SK-N-SH (cell line): Measurements from ENCODE around the gene MEG3.

ENCODE experiments used
- EZH2phosphoT487 ChIP-seq: fragments of 200-600 bp; sonication (generic); IDR thresholded peaks from 2 replicates; pipeline ENCODE4 v1.6.1; 2017; ENCODE audit warnings: low read depth, mixed run types, mild to moderate bottlenecking, antibody characterized with exemption, moderate library complexity, borderline replicate concordance
- GATA2 ChIP-seq: sonication (generic); formaldehyde crosslinking; IDR thresholded peaks from 2 replicates; pipeline ENCODE4 v1.5.0; 2020; ENCODE audit warnings: mild to moderate bottlenecking, missing genetic modification reagents
- JUND ChIP-seq: IDR thresholded peaks from 2 replicates; pipeline ENCODE4 v1.4.0; 2012
- MEF2A ChIP-seq: IDR thresholded peaks from 2 replicates; pipeline ENCODE4 v1.4.0; 2012; ENCODE audit warnings: low read depth, borderline replicate concordance
- POLR2AphosphoS5 ChIP-seq: IDR thresholded peaks from 2 replicates; pipeline ENCODE4 v1.6.1; 2012; ENCODE audit warnings: low read depth, low read length
- RCOR1 ChIP-seq: fragments of 150-350 bp; IDR thresholded peaks from 2 replicates; pipeline ENCODE4 v1.6.1; 2017; ENCODE audit warnings: antibody characterized with exemption, low read length
- RFX5 ChIP-seq: IDR thresholded peaks from 2 replicates; pipeline ENCODE4 v1.6.1; 2012; ENCODE audit warnings: mild to moderate bottlenecking, improper control_type of control experiment, low read length
- TAF1 ChIP-seq: IDR thresholded peaks from 2 replicates; pipeline ENCODE4 v1.6.1; 2012; ENCODE audit warnings: low read depth, mild to moderate bottlenecking, low read length, moderate library complexity, borderline replicate concordance
- TF ChIP-seq, protein P1 (sequence below): IDR thresholded peaks from 2 replicates; pipeline ENCODE4 v1.4.0; 2012; ENCODE audit warnings: low read depth, borderline replicate concordance
- TF ChIP-seq, protein P2 (sequence below): fragments of 200-600 bp; sonication (generic); IDR thresholded peaks from 2 replicates; pipeline ENCODE4 v1.6.1; 2017; ENCODE audit warnings: antibody characterized with exemption, mild to moderate bottlenecking, moderate library complexity
- TF ChIP-seq, protein P3 (sequence below): IDR thresholded peaks from 2 replicates; pipeline ENCODE4 v1.4.0; 2012; ENCODE audit warnings: low read depth
- TF ChIP-seq, protein P4 (sequence below): IDR thresholded peaks from 2 replicates; pipeline ENCODE4 v1.4.0; 2012; ENCODE audit warnings: low read depth, borderline replicate concordance
- TF ChIP-seq, protein P5 (sequence below): fragments of 150-350 bp; IDR thresholded peaks from 2 replicates; pipeline ENCODE4 v1.6.1; 2017; ENCODE audit warnings: antibody characterized with exemption, low read length, low read depth, borderline replicate concordance

DNA sequence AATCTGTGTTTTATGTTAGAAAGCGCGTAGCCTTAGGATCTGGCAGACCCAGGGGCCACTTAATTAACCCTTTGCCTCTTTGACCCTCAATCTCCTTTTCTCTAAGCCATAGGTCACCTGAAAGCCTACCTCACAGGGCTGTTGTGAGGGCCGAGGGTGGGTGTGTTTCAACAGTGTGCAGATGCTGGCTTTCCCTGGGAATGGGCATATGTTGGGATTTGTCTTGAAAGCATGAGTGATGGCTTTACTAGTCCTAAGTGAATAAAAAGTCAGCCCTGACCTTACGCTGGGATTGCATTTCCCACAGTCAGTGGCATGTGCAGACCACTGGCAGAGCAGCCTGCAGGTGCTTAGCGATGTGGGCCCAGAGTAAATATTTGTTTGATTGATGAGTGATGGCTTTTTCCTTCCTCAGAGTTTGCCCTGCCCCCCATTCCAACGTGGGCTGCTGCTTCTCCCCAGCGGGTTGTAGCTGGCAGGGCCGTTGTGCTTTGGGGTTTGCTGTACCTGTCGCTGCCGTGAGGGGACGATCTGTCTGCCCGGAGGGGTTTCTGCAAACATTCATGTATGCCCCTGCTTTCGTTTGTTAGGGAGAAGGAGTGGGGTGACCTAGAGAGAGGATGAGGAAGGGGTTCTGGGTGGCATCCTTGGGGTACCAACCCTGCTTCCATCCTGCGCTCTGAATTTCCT lies 31.5 kb downstream of the MEG3 start:
- TF ChIP-seq POLR2AphosphoS5, result no peak
- TF ChIP-seq, protein P1, sequence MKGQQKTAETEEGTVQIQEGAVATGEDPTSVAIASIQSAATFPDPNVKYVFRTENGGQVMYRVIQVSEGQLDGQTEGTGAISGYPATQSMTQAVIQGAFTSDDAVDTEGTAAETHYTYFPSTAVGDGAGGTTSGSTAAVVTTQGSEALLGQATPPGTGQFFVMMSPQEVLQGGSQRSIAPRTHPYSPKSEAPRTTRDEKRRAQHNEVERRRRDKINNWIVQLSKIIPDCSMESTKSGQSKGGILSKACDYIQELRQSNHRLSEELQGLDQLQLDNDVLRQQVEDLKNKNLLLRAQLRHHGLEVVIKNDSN, result no peak
- TF ChIP-seq, protein P2, sequence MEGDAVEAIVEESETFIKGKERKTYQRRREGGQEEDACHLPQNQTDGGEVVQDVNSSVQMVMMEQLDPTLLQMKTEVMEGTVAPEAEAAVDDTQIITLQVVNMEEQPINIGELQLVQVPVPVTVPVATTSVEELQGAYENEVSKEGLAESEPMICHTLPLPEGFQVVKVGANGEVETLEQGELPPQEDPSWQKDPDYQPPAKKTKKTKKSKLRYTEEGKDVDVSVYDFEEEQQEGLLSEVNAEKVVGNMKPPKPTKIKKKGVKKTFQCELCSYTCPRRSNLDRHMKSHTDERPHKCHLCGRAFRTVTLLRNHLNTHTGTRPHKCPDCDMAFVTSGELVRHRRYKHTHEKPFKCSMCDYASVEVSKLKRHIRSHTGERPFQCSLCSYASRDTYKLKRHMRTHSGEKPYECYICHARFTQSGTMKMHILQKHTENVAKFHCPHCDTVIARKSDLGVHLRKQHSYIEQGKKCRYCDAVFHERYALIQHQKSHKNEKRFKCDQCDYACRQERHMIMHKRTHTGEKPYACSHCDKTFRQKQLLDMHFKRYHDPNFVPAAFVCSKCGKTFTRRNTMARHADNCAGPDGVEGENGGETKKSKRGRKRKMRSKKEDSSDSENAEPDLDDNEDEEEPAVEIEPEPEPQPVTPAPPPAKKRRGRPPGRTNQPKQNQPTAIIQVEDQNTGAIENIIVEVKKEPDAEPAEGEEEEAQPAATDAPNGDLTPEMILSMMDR, result no peak
- TF ChIP-seq, protein P3, sequence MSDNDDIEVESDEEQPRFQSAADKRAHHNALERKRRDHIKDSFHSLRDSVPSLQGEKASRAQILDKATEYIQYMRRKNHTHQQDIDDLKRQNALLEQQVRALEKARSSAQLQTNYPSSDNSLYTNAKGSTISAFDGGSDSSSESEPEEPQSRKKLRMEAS, result no peak
- no peak for TF ChIP-seq TAF1
- no peak for TF ChIP-seq EZH2phosphoT487
- TF ChIP-seq, protein P4, sequence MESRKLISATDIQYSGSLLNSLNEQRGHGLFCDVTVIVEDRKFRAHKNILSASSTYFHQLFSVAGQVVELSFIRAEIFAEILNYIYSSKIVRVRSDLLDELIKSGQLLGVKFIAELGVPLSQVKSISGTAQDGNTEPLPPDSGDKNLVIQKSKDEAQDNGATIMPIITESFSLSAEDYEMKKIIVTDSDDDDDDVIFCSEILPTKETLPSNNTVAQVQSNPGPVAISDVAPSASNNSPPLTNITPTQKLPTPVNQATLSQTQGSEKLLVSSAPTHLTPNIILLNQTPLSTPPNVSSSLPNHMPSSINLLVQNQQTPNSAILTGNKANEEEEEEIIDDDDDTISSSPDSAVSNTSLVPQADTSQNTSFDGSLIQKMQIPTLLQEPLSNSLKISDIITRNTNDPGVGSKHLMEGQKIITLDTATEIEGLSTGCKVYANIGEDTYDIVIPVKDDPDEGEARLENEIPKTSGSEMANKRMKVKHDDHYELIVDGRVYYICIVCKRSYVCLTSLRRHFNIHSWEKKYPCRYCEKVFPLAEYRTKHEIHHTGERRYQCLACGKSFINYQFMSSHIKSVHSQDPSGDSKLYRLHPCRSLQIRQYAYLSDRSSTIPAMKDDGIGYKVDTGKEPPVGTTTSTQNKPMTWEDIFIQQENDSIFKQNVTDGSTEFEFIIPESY, result no peak
- TF ChIP-seq RCOR1, result no peak
- TF ChIP-seq, protein P5, sequence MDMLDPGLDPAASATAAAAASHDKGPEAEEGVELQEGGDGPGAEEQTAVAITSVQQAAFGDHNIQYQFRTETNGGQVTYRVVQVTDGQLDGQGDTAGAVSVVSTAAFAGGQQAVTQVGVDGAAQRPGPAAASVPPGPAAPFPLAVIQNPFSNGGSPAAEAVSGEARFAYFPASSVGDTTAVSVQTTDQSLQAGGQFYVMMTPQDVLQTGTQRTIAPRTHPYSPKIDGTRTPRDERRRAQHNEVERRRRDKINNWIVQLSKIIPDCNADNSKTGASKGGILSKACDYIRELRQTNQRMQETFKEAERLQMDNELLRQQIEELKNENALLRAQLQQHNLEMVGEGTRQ, result no peak
- no peak for TF ChIP-seq JUND
- no peak for TF ChIP-seq RFX5
- TF ChIP-seq MEF2A, result no peak
- TF ChIP-seq GATA2, result no peak
